ENCODE results near the gene UST.
A peak's percentile ranks its signal among the peaks of the same experiment; 100 is the strongest.

Gene UST

GRCh38 chr6:149071997-149072396 is 325.2 kb downstream of the UST start:
- DNase-seq: no peak

GRCh38 chr6:149074832-149075258 is 328.0 kb downstream of the UST start:
- DNase-seq: no peak

DNA sequence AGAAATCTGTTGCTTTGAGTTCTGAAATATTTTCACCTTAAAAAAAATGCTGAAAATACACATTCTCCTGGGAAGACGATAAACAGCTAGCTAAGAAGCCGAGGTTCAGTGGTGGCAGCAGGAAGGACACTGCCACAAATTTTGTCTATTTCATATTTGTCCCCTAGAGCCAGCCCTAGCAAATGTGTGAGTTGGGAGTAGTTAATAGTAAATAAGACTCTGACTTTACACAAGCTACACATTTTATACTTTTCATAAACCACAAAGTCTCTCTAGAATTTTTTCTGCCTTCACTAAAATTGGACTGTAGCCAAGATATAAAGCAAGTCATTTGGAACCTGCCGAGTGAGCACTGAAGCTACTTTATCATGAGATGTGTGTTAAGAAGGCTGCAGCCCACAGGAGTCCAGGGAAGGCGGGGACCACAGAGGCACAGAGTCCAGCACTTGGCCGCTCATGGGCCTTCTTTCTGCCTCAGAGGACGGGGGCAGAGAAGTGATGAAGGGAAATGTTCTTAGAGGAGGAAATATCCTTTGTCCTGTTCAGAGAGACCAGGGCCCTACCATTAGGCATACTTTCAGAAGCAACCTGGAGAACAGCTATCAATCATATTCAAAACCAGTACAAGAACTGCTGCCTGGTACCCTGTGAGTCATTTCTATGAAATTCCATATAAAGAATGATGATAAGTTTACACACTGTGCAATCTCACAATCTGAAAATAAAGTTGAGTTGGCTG is 329.0 kb downstream of the UST start:
- DNase-seq: no peak

DNA sequence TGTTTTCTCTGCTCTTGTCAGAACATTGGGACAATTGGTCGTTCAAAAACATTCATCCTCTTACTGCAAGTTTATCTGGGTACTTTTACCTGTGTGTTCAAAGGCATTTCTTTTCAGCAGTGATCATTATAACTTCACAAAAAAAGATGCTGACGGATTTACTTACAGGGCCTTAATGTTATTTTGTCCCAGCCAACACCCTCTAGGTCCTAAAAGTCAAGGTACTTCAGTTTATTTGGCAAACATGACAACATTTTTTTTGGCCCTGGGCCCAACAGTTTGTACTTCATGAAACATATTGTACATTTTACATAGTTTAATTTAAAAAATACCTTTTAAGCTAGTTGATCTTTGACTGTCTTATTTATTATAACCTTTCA is 329.5 kb downstream of the UST start:
- no peak for DNase-seq

DNA sequence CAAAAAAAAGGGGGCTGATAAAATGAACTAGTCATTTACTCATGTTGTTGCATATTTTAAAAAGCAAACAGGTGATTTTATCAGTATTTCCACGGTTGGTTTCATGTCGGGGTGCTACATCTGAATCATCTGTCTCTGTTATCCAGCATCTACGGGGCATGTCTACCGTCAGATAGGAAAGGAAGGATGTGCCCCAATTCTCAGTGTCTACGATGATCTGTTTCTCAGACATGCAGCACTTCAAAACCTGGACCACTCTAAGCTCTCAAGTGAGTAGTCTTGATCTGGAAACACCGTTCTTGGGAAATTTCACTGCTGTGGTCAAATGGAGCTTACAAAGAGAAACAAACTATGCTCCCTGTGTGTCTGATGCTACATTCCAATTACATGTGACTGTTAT is 330.4 kb downstream of the UST start:
- DNase-seq: peak in 1 of 2 donors; percentile 31

- no peak for DNase-seq
Observed at GRCh38 chr6:149078211-149078782, 331.5 kb downstream of the UST start.

DNA sequence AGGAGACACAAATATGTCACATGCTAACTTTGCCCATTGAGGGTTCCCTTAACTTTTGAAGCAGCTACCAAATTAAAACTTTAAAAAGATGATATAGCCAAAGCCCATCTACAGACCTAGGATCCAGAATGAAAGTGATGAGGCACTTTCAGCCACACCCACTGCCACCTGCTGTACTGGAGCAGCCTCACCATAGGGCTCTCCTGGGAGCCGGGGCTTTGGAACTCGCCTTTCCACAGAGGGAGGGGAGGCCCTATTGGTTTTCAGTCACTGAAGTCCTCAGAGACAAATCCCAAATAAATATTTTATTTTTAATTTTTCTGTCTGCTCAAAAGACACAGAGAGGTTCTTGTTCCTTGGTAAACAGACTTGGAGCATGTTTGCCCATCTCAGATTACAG is 332.6 kb downstream of the UST start:
- DNase-seq: no peak

DNA sequence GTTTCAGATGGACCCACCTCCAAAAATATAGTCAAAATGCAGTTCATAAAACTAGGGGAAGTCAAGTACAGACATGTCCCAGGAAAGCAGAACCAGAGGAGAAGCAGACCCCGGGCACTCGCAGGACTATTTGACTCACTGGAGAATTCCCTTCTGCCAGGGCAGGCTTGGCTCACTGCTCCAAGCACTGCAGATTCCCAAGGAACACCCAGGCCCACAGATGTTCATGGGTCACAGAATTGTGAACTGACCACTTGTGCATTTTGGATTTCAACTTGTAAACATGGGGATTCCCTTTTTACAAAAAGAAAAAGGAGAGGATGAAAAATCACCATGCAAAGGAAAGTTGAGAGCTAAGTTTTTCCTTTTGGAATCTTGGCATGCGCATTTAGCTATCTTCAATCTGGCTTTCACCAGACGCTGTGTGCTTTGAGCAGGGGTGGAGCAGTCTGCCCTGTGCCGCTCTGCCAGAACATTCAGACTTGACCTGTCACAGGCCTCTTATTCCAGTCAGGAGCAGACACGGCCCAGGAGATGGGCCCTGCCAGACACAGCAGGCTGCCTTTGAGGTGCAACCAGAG is 333.2 kb downstream of the UST start:
- no peak for DNase-seq

GRCh38 chr6:149080511-149080910 is 333.7 kb downstream of the UST start:
- no peak for DNase-seq

GRCh38 chr6:149081281-149081680 is 334.5 kb downstream of the UST start:
- no peak for DNase-seq

DNA sequence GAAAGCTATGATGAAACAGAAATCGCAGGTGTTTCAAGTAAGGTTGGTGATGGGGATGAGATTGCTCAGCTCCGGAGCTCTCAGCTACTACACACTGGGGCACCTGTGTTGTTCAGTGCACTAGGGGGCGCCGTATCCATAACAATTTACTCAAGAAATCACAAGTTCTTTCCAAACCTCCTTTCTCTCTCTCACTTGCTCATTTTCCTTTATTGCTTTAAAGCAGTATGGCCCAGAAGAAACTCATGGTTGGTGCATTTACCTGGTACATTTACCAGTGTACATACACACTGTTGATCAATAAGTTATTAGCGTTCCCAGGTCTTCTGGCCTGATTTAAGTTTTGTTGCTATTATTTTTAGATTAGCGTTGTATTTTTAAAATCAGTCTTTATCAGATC is 335.5 kb downstream of the UST start:
- DNase-seq: peak; percentile 88 to 93

DNA sequence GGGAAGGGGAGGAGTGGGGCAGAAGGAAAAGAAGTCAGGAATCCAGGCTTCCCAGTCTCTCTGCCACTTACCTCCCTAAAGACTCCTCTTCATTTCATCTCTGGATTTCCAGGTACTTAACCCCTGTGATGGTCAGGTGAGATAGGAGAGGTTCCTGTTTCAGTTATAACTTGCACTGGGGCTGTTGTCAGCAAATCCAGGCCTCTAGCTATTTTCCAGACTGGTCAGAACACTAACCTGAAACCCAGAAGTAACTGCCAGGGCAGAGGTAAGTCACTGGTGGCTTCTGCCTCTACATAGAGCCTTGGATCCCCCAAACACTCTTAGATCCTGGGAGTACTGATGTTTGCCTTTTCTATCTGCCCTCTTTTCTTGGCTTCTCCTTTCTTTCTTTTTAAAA is 337.2 kb downstream of the UST start:
- DNase-seq: no peak

- DNase-seq: no peak
Observed at GRCh38 chr6:149084808-149085556, 338.2 kb downstream of the UST start.

DNA sequence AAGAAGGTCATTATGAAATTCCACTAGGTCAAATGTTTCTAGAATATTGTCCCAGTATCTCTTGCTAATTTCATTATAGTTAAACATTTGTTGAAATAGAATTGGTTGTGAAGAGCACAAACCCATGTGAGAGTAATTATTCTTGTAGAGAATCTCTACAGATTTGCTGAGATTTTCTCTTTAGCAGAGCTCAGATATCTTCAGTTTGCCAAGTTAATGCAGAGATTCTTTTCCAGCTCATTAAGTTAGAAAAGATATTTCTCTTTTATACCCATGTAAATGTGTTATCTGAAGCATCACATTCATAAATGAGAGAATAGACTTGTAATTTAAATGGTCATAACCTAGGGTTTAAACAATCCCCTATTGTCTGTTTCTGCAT is 338.7 kb downstream of the UST start:
- DNase-seq: no peak

- DNase-seq: no peak
Observed at GRCh38 chr6:149086363-149086762, 339.5 kb downstream of the UST start.

DNA sequence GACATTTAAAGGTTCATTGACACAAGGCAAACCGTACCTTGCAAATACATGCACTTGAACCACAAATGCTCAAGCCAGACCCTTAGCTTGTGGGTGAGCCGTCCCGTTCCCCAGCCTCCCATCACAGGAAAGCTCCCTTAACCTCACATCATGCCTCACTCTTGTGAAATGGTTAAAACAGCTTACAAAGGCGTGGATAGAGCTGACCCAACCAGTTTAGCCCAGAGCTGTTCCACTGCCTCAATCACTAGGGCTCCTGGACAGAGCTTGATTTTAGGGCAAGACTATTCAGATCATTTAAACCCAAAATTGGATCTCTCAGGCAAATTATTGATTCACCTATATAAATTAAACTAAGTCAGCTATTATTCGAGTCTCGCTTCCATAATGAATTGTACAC is 341.1 kb downstream of the UST start:
- DNase-seq: no peak

- DNase-seq: no peak
Observed at GRCh38 chr6:149088361-149088760, 341.5 kb downstream of the UST start.

GRCh38 chr6:149089510-149089909 is 342.7 kb downstream of the UST start:
- DNase-seq: no peak

DNA sequence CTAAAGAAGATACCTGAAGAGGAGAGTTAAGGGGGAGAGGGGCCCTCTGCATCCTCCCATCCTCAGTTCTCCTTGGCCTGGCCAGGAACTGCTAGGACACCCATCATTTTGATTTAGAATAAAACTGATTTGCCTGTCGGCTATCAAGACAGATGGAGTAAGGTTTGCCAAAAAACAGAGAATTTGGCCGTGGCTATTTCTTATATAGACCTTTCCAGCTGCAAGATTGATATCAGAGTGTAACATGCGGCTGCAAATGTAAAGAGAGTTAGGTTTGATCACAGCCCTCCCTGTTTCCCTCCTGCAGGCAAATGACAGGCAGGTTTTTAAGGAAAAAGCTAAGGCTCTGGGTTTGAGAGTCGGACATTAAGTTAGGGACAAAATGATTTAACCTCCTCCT is 344.1 kb downstream of the UST start:
- DNase-seq: no peak

DNA sequence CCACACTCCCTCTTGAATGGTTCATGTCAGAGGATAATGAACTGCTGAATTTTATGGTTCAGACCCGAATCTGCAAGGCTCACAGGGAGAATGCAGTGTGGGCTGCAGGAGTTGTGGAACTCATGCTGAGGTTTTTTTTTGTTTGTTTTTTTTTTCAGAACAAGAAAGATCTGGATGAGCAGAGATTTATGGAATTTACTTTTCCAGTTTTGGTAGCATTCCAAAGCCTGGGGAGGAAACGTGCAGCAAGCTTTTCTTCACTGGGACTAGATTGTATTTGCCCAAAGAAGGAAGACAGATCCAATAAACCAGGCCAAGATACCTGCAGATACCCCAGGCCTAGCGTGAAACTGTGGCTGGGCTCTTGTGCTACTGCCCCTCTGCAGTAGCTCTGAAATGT is 346.8 kb downstream of the UST start:
- no peak for DNase-seq

DNA sequence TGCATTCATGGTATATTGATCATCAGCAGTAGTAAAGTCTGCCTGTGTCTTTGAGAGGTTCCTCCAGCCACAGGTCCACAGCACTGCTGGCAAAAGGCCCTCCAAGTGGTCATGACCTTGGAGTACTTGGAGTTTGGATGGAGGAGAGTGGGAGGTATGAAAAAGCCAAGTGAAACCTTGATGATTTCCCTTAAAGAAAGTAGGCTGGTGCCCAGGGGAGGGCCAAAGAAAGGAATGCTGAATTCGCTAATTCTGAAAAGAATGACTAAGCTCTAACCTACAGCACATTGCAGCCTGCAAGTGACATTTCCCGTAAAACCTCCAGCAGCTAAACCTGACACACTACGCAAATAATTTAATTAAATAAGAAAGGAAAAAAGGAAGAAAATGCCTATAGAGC is 347.3 kb downstream of the UST start:
- no peak for DNase-seq

- peak; percentile 20 to 27 for DNase-seq
Observed at GRCh38 chr6:149094934-149095351, 348.1 kb downstream of the UST start.

DNA sequence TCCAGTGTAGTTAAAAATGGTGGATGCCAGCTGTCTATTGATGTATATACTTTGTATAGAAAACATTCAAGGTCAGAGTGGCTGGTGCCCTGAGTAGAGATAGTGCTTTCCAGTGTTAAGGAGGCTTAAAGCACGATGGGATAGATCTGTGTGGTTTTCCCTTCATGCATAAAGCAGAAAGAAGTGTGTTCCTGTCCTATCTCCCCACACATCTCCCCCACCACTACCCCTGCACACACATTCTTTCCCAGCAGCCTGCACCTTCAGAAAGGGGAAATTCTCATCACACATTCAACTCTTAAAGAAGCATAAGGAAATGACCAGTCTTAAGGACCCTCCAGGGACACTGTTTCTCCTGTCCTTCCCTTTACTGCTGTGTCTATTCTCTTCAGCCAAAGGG is 349.0 kb downstream of the UST start:
- DNase-seq: no peak

DNA sequence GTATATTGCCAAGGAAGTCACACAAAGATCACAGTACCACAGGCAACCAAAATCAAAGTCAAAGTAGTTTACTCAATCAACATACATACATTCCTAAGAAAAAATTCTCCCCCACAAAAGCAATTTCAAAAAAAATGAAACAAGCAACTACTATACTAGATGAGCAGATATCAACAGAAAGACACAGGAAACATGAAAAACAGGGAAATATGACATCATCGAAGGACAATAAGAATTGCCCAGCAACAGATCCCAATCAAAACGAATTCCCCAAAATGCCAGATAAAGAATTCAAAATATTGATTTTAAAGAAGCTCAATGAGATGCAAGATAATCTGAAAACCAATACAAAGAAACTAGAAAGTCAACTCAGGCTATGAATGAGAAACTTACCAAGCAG is 351.0 kb downstream of the UST start:
- DNase-seq: no peak
